T-cell (primary cell): Measurements from ENCODE around the gene MYB. TPM values are rescaled to one million over a fixed set of nuclear protein-coding genes. Genes with fewer than 3 reads are reported as not detected.

ENCODE experiments used
- ATAC-seq, 4 experiments: fragments of 200-7000 bp in 3 of 4; fragments of 150-1000 bp in 1 of 4; cut with Tn5 transposase; replicated peaks in 1 of 4; 1 replicate in 3 of 4; 2 replicates in 1 of 4; pipeline ENCODE4 v1.10.0; 2021; ENCODE audit warnings: moderate library complexity in 3 of 4, mild to moderate bottlenecking in 2 of 4, moderate number of reproducible peaks in 1 of 4
- CTCF ChIA-PET, 2 donors: fragments of 300-600 bp; sonication (Branson Sonifier 250); formaldehyde crosslinking; loops; one replicate each; lab custom pipeline; 2022; ENCODE audit warnings: antibody characterized with exemption in 2 of 2; lab: Charles Lee
- POLR2A ChIA-PET, 2 donors: fragments of 300-600 bp; sonication (Branson Sonifier 250); formaldehyde crosslinking; loops; one replicate each; lab custom pipeline; 2022; ENCODE audit warnings: antibody characterized with exemption in 2 of 2; lab: Charles Lee
- DNase-seq, 35 experiments: peaks; one replicate each; pipeline versions ENCODE4 v3.0.0 to v3.0.0-alpha.2; 2013 to 2023
- H3K27ac ChIP-seq: one replicate; pipeline ENCODE4 v1.5.1; 2013; ENCODE audit warnings: low read length
- H3K27me3 ChIP-seq, 2 experiments: replicated peaks in 1 of 2; 1 replicate in 1 of 2; 2 replicates in 1 of 2; pipeline versions ENCODE4 v1.6.1 to v1.7.0; 2013; ENCODE audit warnings: low read length in 1 of 2, mixed read lengths in 1 of 2; ENCODE audit not compliant: control insufficient read depth in 2 of 2, insufficient read depth in 2 of 2; ENCODE audit errors: extremely low read depth in 1 of 2
- H3K36me3 ChIP-seq, 2 donors: 1 replicate in 1 of 2; 2 replicates in 1 of 2; pipeline versions ENCODE4 v1.6.1 to v1.7.0; 2013; ENCODE audit warnings: low read length in 1 of 2; ENCODE audit not compliant: control insufficient read depth in 2 of 2, insufficient read depth in 1 of 2; ENCODE audit errors: extremely low read depth in 1 of 2
- H3K4me1 ChIP-seq, 2 experiments: 1 replicate in 1 of 2; 2 replicates in 1 of 2; pipeline versions ENCODE4 v1.6.1 to v1.7.0; 2013; ENCODE audit warnings: low read length in 2 of 2, mixed read lengths in 1 of 2; ENCODE audit not compliant: insufficient read depth in 2 of 2, control insufficient read depth in 1 of 2; ENCODE audit errors: extremely low read depth in 1 of 2
- H3K4me3 ChIP-seq, 2 donors: 1 replicate in 1 of 2; 2 replicates in 1 of 2; pipeline versions ENCODE4 v1.5.1 to v1.7.0; 2013; ENCODE audit warnings: mild to moderate bottlenecking in 2 of 2, low read length in 1 of 2, moderate library complexity in 1 of 2; ENCODE audit not compliant: control insufficient read depth in 1 of 2; ENCODE audit errors: extremely low read depth in 1 of 2
- H3K9me3 ChIP-seq: 2 replicates; pipeline ENCODE4 v1.7.0; 2013
- H3K27ac Mint-ChIP-seq, 2 donors: one replicate each; pipeline ENCODE4 v1.8.0; 2020 to 2021; ENCODE audit warnings: mild to moderate bottlenecking in 2 of 2, mixed read lengths in 2 of 2
- H3K27me3 Mint-ChIP-seq, 2 donors: one replicate each; pipeline ENCODE4 v1.8.0; 2021 to 2022; ENCODE audit warnings: mixed read lengths in 2 of 2
- H3K36me3 Mint-ChIP-seq: one replicate; pipeline ENCODE4 v1.8.0; 2021; ENCODE audit warnings: mixed read lengths
- H3K4me1 Mint-ChIP-seq, 3 donors: one replicate each; pipeline ENCODE4 v1.8.0; 2020 to 2022; ENCODE audit warnings: mixed read lengths in 3 of 3, mild to moderate bottlenecking in 1 of 3
- H3K4me3 Mint-ChIP-seq, 3 donors: one replicate each; pipeline ENCODE4 v1.8.0; 2020 to 2022; ENCODE audit warnings: mild to moderate bottlenecking in 3 of 3, mixed read lengths in 3 of 3, moderate library complexity in 3 of 3
- H3K9me3 Mint-ChIP-seq, 3 donors: one replicate each; pipeline ENCODE4 v1.8.0; 2020 to 2022; ENCODE audit warnings: mixed read lengths in 3 of 3
- WGBS: methylation state at CpG from one replicate; pipeline ENCODE4 v1.1.5; 2013; ENCODE audit warnings: missing lambda C conversion rate; ENCODE audit not compliant: insufficient coverage; 5-methylcytosine and 5-hydroxymethylcytosine counted together
- total RNA-seq, 35 experiments: library from RNA in 6 of 35; stranded (reverse) in 6 of 35; fragments of 120-200 nt in 1 of 35; gene quantifications; one replicate each; pipeline versions ENCODE4 v1.2.1 to v1.2.4 and lab custom pipeline; 2013 to 2026

The MYB gene
- total RNA-seq, 5 donors from 2014 or later (not counting 1 experiment from before 2014, with no cell fraction given): 4.4 to 23.9 (median 17.1) TPM

DNA sequence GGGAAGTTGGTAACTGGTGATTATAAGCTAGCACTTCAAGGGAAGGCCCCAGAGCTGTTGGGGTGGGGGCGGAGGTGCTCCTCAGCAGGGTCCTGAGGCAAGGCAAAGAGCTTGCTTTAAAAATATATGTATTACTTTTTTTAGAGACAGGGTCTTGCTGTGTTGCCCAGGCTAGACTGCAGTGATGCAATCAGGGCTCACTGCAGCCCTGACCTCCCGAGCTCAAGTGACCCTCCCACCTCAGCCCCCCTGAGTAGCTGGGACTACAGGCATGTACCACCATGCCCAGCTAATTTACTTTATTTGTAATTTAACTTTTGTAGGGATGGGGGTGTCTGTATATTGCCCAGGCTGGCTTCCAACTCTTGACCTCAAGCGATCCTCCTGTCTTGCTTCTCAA is 87.2 kb downstream of the MYB start:
- ATAC-seq: no peak
- no CpG with 5 or more reads among the region's 3 CpGs for WGBS

GRCh38 chr6:135268740-135269139 is 87.6 kb downstream of the MYB start:
- Mint-ChIP-seq H3K9me3 (no peaks in the 10 kb centered on the region), H3K4me1 (peaks cover 0 to 9% (median 2%) of the 10 kb centered on the region in 3 donors), H3K4me3 (no peak overlapping the region), H3K27ac (no peak overlapping the region), H3K27me3 (no peaks in the 10 kb centered on the region), H3K36me3 (no peaks in the 10 kb centered on the region)
- Histone ChIP-seq H3K36me3 (no peaks in the 10 kb centered on the region), H3K27ac (no peak overlapping the region), H3K9me3 (no peaks in the 10 kb centered on the region), H3K4me3 (no peak overlapping the region), H3K27me3 (no peaks in the 10 kb centered on the region), H3K4me1 (no peaks in the 10 kb centered on the region)
- CTCF ChIA-PET: interaction anchor here in 1 of 2 donors (0.8 kb wide), 1 partner anchor 11 kb away, joined by 3 read pairs; no protein-coding TSS in a partner anchor
- ATAC-seq: no peak
- DNase-seq: no peak
- 100% methylated on average over 2 of the region's 3 CpGs for WGBS
- POLR2A ChIA-PET: interaction anchor here in 1 of 2 donors (0.8 kb wide), 1 partner anchor 11 kb away, joined by 9 read pairs; no protein-coding TSS in a partner anchor

More for the DNA sequence above, 87.2 kb downstream of the MYB start:
- no peaks in the 10 kb centered on the region for H3K27me3 ChIP-seq
- no peak overlapping the region for H3K27ac ChIP-seq
- no peaks in the 10 kb centered on the region for H3K36me3 ChIP-seq
- no peaks in the 10 kb centered on the region for H3K27me3 Mint-ChIP-seq
- H3K4me3 Mint-ChIP-seq: no peak overlapping the region
- H3K27ac Mint-ChIP-seq: no peak overlapping the region
- H3K4me1 Mint-ChIP-seq: peaks cover 0 to 9% (median 2%) of the 10 kb centered on the region in 3 donors
- H3K36me3 Mint-ChIP-seq: no peaks in the 10 kb centered on the region
- ChIA-PET POLR2A (interaction anchor here in 1 of 2 donors (0.8 kb wide), 1 partner anchor 11 kb away, joined by 9 read pairs; no protein-coding TSS in a partner anchor), CTCF (interaction anchor here (0.7 to 0.8 kb wide), 2 partner anchors 11 to 122 kb away, joined by 3 read pairs; no protein-coding TSS in a partner anchor)
- no peaks in the 10 kb centered on the region for H3K9me3 Mint-ChIP-seq
- no peak overlapping the region for H3K4me3 ChIP-seq
- no peaks in the 10 kb centered on the region for H3K9me3 ChIP-seq
- DNase-seq: no peak
- H3K4me1 ChIP-seq: no peaks in the 10 kb centered on the region

Other genes with a start within 250 kb of the MYB start
- gene ALDH8A1, start 231.2 kb upstream of the MYB start, total RNA-seq: 1 to 10 TPM; 1.8 to 3.6 (median 2.1) TPM
- 100 to 1,000 TPM in 1 of 5 donors, 10 to 100 TPM in 4; 51.4 to 112 (median 69.7) TPM for gene HBS1L, start 126.5 kb upstream of the MYB start, total RNA-seq